GM23338 (cell line): ENCODE results near the gene OR51E1. TPM values are rescaled to one million over a fixed set of nuclear protein-coding genes. Genes with fewer than 3 reads are reported as not detected.

Experiments used
- ATAC-seq: fragments of 200-7000 bp; cut with Tn5 transposase; 3 replicates; pipeline ENCODE4 v1.9.1; 2020
- DNase-seq: peaks from one replicate; pipeline ENCODE4 v3.0.0-alpha.2; 2015; ENCODE audit warnings: low spot score
- H2AFZ ChIP-seq: fragments of 200-600 bp; sonication (generic); 2 replicates; pipeline ENCODE4 v1.8.0; 2016; ENCODE audit warnings: antibody characterized with exemption, mild to moderate bottlenecking, moderate library complexity
- H3F3A ChIP-seq: fragments of 200-600 bp; sonication (generic); replicated peaks from 2 replicates; pipeline ENCODE4 v1.8.0; 2017; ENCODE audit warnings: antibody characterized with exemption, mixed run types, low read depth
- H3K27ac ChIP-seq: fragments of 200-600 bp; sonication (generic); 2 replicates; pipeline ENCODE4 v1.6.1; 2016; ENCODE audit warnings: low read depth
- H3K27me3 ChIP-seq: fragments of 200-600 bp; sonication (generic); 2 replicates; pipeline ENCODE4 v1.8.0; 2016; ENCODE audit warnings: mild to moderate bottlenecking, mixed run types, moderate library complexity; ENCODE audit not compliant: insufficient read depth
- H3K36me3 ChIP-seq: fragments of 200-600 bp; sonication (generic); 2 replicates; pipeline ENCODE4 v1.8.0; 2016; ENCODE audit warnings: mild to moderate bottlenecking; ENCODE audit not compliant: insufficient read depth
- H3K4me1 ChIP-seq: fragments of 200-600 bp; sonication (generic); 2 replicates; pipeline ENCODE4 v1.8.0; 2016; ENCODE audit warnings: mild to moderate bottlenecking, moderate library complexity; ENCODE audit not compliant: insufficient read depth
- H3K4me2 ChIP-seq: fragments of 200-600 bp; sonication (generic); 2 replicates; pipeline ENCODE4 v1.7.1; 2017; ENCODE audit warnings: mixed run types
- H3K4me3 ChIP-seq: fragments of 200-600 bp; sonication (generic); 2 replicates; pipeline ENCODE4 v1.6.1; 2016; ENCODE audit warnings: mixed run types
- H3K79me2 ChIP-seq: fragments of 200-600 bp; sonication (generic); replicated peaks from 2 replicates; pipeline ENCODE4 v1.8.0; 2017; ENCODE audit warnings: mild to moderate bottlenecking; ENCODE audit not compliant: insufficient read depth
- H3K9me2 ChIP-seq: fragments of 200-600 bp; sonication (generic); 2 replicates; pipeline ENCODE4 v1.8.0; 2017; ENCODE audit not compliant: insufficient read depth
- H4K20me1 ChIP-seq: fragments of 200-600 bp; sonication (generic); replicated peaks from 2 replicates; pipeline ENCODE4 v1.8.0; 2017; ENCODE audit warnings: mild to moderate bottlenecking; ENCODE audit not compliant: insufficient read depth
- H3K27ac Mint-ChIP-seq: 2 replicates; pipeline ENCODE4 v1.8.0; 2020; ENCODE audit warnings: inconsistent platforms, mild to moderate bottlenecking, moderate library complexity, mixed read lengths
- H3K27me3 Mint-ChIP-seq: 3 replicates; pipeline ENCODE4 v1.8.0; 2022; ENCODE audit warnings: low read depth, mild to moderate bottlenecking, moderate library complexity, mixed read lengths, inconsistent platforms; ENCODE audit not compliant: insufficient read depth, poor library complexity
- H3K36me3 Mint-ChIP-seq: 3 replicates; pipeline ENCODE4 v1.8.0; 2021; ENCODE audit warnings: low read depth, mild to moderate bottlenecking, inconsistent platforms, moderate library complexity, mixed read lengths
- H3K4me1 Mint-ChIP-seq: 3 replicates; pipeline ENCODE4 v1.8.0; 2020; ENCODE audit warnings: mild to moderate bottlenecking, inconsistent platforms, mixed read lengths
- H3K4me3 Mint-ChIP-seq: 3 replicates; pipeline ENCODE4 v1.8.0; 2021; ENCODE audit warnings: moderate library complexity, mild to moderate bottlenecking, inconsistent platforms, mixed read lengths
- H3K9me3 Mint-ChIP-seq: 3 replicates; pipeline ENCODE4 v1.8.0; 2020; ENCODE audit warnings: moderate library complexity, mild to moderate bottlenecking, inconsistent platforms, mixed read lengths
- STAT1 ChIP-seq: IDR thresholded peaks from one replicate; pipeline ENCODE4 v1.6.1; 2016; ENCODE audit warnings: antibody characterized with exemption; ENCODE audit not compliant: unreplicated experiment
- ZNF462 ChIP-seq: fragments of 250-450 bp; sonication (Bioruptor Pico); IDR thresholded peaks from 2 replicates; pipeline ENCODE4 v1.5.0; 2020; ENCODE audit warnings: mild to moderate bottlenecking, moderate library complexity
- polyA plus RNA-seq: library from polyadenylated mRNA; unstranded; fragments of >200 nt; fragmentation: Nextera tagmentation; extraction: Ambion mirVana; gene quantifications from 2 replicates; pipeline ENCODE4 v1.2.1, GENCODE V29; 2016
- total RNA-seq: library from RNA; depleted of rRNA; stranded (reverse); fragments of >200 nt; shearing (Covaris generic); gene quantifications from 2 replicates; pipeline ENCODE4 v1.2.3, GENCODE V29; 2014

OR51E1 gene
- total and polyA plus RNA-seq, 2 experiments from 2014 or later: not detected

- no peak for TF ChIP-seq ZNF462 (CRISPR knock-in tag)
Measured at GRCh38 chr11:4704054-4704789, 60.4 kb downstream of the OR51E1 start, which contains the start of gene MMP26 (continued).

- H3K9me2 ChIP-seq: no peaks in the 10 kb centered on the region
- no peaks in the 10 kb centered on the region for H3K79me2 ChIP-seq
- H3K36me3 Mint-ChIP-seq: no peaks in the 10 kb centered on the region
- H3K9me3 Mint-ChIP-seq: no peaks in the 10 kb centered on the region
- no peaks in the 10 kb centered on the region for H3K36me3 ChIP-seq
- peak overlapping the region; percentile 26; the same call in 1 of the 2 replicates for H3K4me3 ChIP-seq
- H3K27me3 Mint-ChIP-seq: no peaks in the 10 kb centered on the region
- peaks cover 17% of the 10 kb centered on the region for H3K4me1 ChIP-seq
- H3F3A ChIP-seq: no peaks in the 10 kb centered on the region
- H3K27ac Mint-ChIP-seq: peak overlapping the region; percentile 80
- H4K20me1 ChIP-seq: no peaks in the 10 kb centered on the region
- peak overlapping the region; percentile 64 for H3K4me2 ChIP-seq
- no peak for TF ChIP-seq STAT1
- TF ChIP-seq ZNF462 (CRISPR knock-in tag): 0 out of 2 replicates have a peak, but pooled peaks have one; percentile 28
- DNase-seq: no peak
- H2AFZ ChIP-seq: peak overlapping the region; percentile 88
- H3K27me3 ChIP-seq: no peaks in the 10 kb centered on the region
- ATAC-seq: peak; percentile 75
- H3K27ac ChIP-seq: peak overlapping the region; percentile 67
- peaks cover 25% of the 10 kb centered on the region; the same call in 2 of the 3 replicates for H3K4me1 Mint-ChIP-seq
- H3K4me3 Mint-ChIP-seq: peak overlapping the region; percentile 50
Measured at GRCh38 chr11:4704790-4705334, 61.1 kb downstream of the OR51E1 start.
